NB4 (cell line): ENCODE data around the gene CTNNA2.

Source experiments
- DNase-seq: peaks from one replicate; pipeline ENCODE4 v3.0.0; 2010; ENCODE audit warnings: low read depth
- H3K4me3 ChIP-seq: one replicate; pipeline ENCODE4 v1.5.1; 2011; ENCODE audit warnings: mild to moderate bottlenecking, low read depth, low read length, moderate library complexity
- MYC ChIP-seq: IDR thresholded peaks from 2 replicates; pipeline ENCODE4 v1.6.1; 2011; ENCODE audit warnings: low read depth, low read length
- POLR2A ChIP-seq: IDR thresholded peaks from 2 replicates; pipeline ENCODE4 v1.6.1; 2011; ENCODE audit warnings: mild to moderate bottlenecking; ENCODE audit not compliant: insufficient read length; ENCODE audit errors: extremely low read depth
- TF ChIP-seq, protein P1 (sequence below): IDR thresholded peaks from one replicate; pipeline ENCODE4 v1.5.1; 2012; ENCODE audit warnings: low read depth, low read length
- TF ChIP-seq, protein P2 (sequence below): IDR thresholded peaks from 2 replicates; pipeline ENCODE4 v1.6.1; 2011; ENCODE audit warnings: low read depth, low read length

The CTNNA2 gene

DNA sequence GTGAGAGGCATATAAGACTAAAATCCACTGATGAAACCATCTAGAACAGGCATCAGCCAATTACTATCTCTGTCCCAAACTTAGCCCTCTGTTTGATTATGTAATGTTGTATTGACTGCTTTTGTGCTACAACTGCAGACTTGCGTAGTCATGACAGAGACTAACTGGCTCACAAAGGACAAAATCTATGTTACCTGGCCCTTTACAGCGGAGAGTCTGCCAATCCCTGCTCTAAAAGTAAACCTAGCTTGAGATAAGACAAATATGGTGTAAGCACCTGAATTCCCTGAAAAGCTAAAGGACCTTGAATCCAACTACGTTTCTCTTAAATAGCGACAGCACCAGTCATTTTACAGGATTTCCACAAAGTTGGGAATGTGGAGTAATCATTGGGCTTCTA is 894.5 kb downstream of the CTNNA2 start:
- H3K4me3 ChIP-seq = no peak overlapping the region
- no peak for TF ChIP-seq POLR2A
- TF ChIP-seq, protein P1, sequence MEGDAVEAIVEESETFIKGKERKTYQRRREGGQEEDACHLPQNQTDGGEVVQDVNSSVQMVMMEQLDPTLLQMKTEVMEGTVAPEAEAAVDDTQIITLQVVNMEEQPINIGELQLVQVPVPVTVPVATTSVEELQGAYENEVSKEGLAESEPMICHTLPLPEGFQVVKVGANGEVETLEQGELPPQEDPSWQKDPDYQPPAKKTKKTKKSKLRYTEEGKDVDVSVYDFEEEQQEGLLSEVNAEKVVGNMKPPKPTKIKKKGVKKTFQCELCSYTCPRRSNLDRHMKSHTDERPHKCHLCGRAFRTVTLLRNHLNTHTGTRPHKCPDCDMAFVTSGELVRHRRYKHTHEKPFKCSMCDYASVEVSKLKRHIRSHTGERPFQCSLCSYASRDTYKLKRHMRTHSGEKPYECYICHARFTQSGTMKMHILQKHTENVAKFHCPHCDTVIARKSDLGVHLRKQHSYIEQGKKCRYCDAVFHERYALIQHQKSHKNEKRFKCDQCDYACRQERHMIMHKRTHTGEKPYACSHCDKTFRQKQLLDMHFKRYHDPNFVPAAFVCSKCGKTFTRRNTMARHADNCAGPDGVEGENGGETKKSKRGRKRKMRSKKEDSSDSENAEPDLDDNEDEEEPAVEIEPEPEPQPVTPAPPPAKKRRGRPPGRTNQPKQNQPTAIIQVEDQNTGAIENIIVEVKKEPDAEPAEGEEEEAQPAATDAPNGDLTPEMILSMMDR = no peak
- TF ChIP-seq MYC = no peak
- TF ChIP-seq, protein P2, sequence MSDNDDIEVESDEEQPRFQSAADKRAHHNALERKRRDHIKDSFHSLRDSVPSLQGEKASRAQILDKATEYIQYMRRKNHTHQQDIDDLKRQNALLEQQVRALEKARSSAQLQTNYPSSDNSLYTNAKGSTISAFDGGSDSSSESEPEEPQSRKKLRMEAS = no peak
- no peak for DNase-seq

DNA sequence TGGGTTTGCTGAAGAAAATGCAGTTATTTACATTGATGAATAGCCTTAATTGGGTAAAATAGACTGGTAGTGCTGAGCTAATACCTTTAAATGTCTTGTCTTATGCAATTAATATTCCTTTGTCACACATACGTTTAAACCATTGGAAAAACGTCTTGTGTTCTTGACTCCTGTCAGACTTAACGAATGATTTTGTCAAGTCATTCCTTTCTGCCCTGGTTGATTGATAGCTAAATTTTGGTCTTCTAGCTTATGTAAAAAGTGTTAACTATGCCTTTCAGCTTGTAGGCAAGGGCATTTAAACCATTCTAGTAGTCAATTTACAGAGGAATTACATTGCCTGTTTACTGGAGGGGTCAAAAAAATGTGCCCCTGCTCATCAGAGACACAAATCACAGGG is 897.5 kb downstream of the CTNNA2 start:
- H3K4me3 ChIP-seq = no peak overlapping the region
- DNase-seq = no peak
- TF ChIP-seq, protein P1 = no peak
- TF ChIP-seq MYC (no peak), POLR2A (no peak)
- TF ChIP-seq, protein P2 = no peak

DNA sequence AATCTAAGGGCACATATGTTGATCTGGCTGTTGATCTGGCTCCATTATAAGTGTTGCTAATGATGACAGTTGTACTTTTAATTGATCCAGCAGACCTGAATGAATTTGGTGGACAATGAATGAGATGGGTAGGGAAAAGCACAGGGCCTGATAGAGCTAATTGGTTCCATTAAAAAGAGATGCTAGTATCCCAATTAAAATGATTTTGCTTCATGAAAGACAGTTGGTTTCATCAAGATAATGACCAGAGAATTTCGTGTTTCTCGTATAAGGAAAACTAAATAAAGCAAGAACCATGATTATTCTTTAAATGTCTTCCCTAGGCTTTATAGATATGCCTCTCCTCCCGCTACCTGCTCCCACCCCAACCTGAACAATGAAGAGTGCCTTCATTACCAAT is 900.3 kb downstream of the CTNNA2 start:
- H3K4me3 ChIP-seq = no peak overlapping the region
- DNase-seq = no peak
- TF ChIP-seq MYC (no peak), POLR2A (no peak)

DNA sequence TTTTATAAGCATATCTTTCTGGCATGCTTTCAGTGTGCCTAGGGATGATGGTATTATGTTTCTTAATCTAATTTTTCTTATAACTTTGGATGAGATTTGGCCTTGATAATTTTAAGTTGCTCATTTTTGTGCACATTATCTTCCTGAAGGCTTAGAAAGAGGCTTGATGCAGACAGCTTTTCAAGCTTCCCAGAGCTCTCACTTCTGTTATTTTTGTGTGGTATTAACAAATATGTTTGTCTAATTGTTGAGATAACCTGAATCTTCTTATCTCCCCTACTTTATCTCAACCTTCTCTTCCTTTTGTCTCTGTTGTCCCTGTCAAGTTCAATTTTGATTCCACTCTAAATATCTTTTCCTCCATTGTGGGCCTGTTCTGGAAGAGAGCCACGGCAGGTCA is 904.9 kb downstream of the CTNNA2 start:
- no peak overlapping the region for H3K4me3 ChIP-seq
- DNase-seq = no peak
- TF ChIP-seq, protein P2 = no peak
- TF ChIP-seq POLR2A (no peak), MYC (no peak)
- TF ChIP-seq, protein P1 = no peak

DNA sequence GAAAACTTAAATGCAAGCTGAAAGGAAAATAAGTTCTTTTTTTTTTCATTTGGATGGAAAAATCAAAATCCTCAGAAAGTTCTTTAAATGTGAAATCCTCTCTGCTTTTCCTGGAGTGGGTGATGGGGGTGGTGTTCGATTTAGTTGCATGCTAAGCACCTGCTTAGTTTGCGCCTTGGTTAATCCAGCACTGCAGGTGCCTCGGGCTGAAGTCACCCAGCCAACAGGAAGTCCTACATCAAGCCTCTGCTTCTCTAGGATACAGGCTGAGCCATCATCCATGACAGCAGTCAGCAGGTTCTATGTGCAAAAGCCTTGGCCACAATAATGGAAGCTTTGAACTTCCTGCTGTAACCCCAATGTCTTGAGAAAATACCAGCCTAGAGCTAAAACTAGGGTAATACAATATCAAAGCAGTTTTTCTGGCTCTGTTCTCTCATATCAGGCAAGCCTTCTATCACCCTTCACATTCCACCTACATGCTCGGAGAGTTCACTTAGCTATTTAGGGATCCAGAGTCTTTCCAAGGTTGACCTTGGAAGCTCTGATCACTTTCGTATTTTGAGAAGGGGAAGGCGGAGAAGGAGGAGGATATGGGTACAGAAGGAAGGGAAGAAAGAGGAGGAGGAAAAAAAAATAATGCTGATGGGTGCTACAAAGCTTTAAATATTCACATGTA is 907.8 kb downstream of the CTNNA2 start:
- no peak for DNase-seq
- no peak overlapping the region for H3K4me3 ChIP-seq
- TF ChIP-seq MYC (no peak), POLR2A (no peak)
- TF ChIP-seq, protein P2 = no peak
- TF ChIP-seq, protein P1 = no peak

DNA sequence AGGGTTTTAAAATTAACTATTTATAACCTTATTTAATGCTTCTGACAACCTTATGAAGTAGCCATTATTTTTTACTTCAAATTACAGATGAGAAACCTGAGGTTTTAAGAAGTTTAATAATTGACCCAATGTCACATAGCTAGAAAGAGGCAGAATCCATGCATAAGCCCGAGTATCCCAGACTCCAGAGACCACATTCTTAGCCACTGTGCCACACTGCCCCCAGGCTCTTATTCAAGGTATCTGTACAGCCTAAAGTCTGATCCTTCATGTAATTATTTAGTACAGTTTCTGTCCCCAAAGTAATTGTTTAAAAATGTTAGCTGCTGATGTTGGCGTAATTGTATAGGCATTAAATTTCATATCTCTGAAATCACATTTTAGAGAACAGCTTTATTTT is 916.4 kb downstream of the CTNNA2 start:
- TF ChIP-seq, protein P1 = no peak
- TF ChIP-seq, protein P2 = no peak
- no peak for TF ChIP-seq POLR2A
- TF ChIP-seq MYC = no peak
- no peak overlapping the region for H3K4me3 ChIP-seq
- no peak for DNase-seq
